ENCODE measurements around the gene C2orf15. TPM values are rescaled to one million over a fixed set of nuclear protein-coding genes. Genes with fewer than 3 reads are reported as not detected.

C2orf15 gene
- total RNA-seq, 1 experiment from 2014 or later = 0.56 TPM

DNA sequence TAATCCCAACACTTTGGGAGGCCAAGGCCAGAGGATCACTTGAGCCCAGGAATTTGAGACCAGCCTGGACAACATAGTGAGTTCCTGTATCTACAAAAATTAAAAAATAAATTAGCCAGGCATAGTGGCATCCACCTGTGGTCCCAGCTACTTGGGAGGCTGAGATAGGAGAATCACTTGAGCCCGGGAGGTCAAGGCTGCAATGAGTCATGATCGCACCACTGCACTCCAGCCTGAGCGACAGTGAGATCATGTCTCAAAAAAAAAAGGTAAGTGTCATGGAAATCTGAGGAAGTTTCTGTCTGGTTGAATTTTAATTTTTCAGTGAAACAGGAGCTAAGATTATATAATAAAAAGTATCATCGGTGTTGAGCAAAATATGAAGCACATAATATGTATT, 2.5 kb upstream of the C2orf15 start:
- Histone ChIP-seq H3K27ac (ENCODE audit: low read depth, low read length, poor library complexity, severe bottlenecking) (no peak overlapping the region), H3K4me3 (ENCODE audit: low read depth, low read length, poor library complexity, severe bottlenecking) (no peak overlapping the region), H3K36me3 (ENCODE audit: insufficient read depth, low read length, poor library complexity, severe bottlenecking) (no peaks in the 10 kb centered on the region), H3K4me1 (ENCODE audit: insufficient read depth, low read length, poor library complexity, severe bottlenecking) (peaks cover 10% of the 10 kb centered on the region), H3K27me3 (replicated peaks; ENCODE audit: insufficient read depth, low read depth, low read length, poor library complexity) (peaks cover 37% of the 10 kb centered on the region), H3K9me3 (ENCODE audit: low read depth, low read length, poor library complexity, severe bottlenecking) (no peaks in the 10 kb centered on the region)
- intact Hi-C loops (cut with micrococcal nuclease; ENCODE audit: unreplicated experiment) = no loop called here
- no peak for DNase-seq (ENCODE audit: low spot score)
- CTCF ChIA-PET = interaction anchor here (0.6 kb wide), 1 partner anchor 105 kb away, joined by 3 read pairs; no protein-coding TSS in a partner anchor
- POLR2A ChIA-PET (ENCODE audit: low non-redundant PET) = no interaction called here
- no peak for TF ChIP-seq EZH2 (IDR thresholded peaks at IDR 0.05; ENCODE audit: borderline replicate concordance, low read depth, low read length, poor library complexity, severe bottlenecking)
- TF ChIP-seq, protein P1, sequence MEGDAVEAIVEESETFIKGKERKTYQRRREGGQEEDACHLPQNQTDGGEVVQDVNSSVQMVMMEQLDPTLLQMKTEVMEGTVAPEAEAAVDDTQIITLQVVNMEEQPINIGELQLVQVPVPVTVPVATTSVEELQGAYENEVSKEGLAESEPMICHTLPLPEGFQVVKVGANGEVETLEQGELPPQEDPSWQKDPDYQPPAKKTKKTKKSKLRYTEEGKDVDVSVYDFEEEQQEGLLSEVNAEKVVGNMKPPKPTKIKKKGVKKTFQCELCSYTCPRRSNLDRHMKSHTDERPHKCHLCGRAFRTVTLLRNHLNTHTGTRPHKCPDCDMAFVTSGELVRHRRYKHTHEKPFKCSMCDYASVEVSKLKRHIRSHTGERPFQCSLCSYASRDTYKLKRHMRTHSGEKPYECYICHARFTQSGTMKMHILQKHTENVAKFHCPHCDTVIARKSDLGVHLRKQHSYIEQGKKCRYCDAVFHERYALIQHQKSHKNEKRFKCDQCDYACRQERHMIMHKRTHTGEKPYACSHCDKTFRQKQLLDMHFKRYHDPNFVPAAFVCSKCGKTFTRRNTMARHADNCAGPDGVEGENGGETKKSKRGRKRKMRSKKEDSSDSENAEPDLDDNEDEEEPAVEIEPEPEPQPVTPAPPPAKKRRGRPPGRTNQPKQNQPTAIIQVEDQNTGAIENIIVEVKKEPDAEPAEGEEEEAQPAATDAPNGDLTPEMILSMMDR (conservative IDR thresholded peaks at IDR 0.05; ENCODE audit: low read depth, low read length) = no peak
- no TSS peak for BruUV-seq (replicated peaks)

DNA sequence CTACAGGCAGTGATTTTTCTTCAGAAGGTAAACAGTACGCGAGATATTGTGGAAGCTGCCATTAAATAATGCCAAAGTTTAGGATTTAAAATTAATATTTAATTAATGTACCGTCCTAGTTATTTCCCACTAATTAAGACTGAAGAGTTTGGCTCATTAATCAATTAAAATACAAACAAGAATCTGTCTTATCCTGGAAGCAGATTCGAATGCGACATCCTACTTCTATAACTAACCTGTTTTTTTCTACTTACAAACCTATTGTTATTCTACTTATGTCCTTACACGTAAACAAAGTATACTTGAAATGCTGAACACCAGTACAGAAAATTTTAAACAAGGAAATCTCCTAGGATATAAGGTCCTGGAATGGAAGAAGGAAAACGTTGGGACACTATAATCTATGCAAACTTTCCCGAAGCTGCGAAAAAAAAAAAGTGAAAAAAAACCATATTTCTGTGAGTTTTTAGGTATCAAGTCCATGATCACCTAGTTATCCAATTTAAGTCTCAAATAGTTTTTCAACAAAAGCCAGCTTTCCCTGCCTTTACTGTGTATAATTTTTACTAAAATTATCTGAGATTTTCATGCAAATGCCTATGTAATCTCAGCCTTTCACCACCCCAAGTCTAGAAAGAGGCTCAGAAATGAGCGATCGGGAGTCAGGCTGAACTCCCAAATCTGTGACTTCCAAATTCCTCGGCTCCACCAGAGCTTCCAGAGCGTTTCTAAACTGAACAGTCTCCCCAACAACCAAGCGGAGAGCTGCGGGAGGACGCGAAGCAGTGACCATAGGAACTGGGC, 1.2 kb upstream of the C2orf15 start:
- POLR2A ChIA-PET (ENCODE audit: low non-redundant PET) = no interaction called here
- no peak for TF ChIP-seq EZH2 (IDR thresholded peaks at IDR 0.05; ENCODE audit: borderline replicate concordance, low read depth, low read length, poor library complexity, severe bottlenecking)
- DNase-seq (ENCODE audit: low spot score) = no peak
- BruUV-seq (replicated peaks) = no TSS peak
- H3K27me3 ChIP-seq (replicated peaks; ENCODE audit: insufficient read depth, low read depth, low read length, poor library complexity) = peaks cover 37% of the 10 kb centered on the region
- intact Hi-C loops (cut with micrococcal nuclease; ENCODE audit: unreplicated experiment) = no loop called here
- peaks cover 10% of the 10 kb centered on the region for H3K4me1 ChIP-seq (ENCODE audit: insufficient read depth, low read length, poor library complexity, severe bottlenecking)
- no peaks in the 10 kb centered on the region for H3K36me3 ChIP-seq (ENCODE audit: insufficient read depth, low read length, poor library complexity, severe bottlenecking)
- CTCF ChIA-PET = interaction anchor here (1.0 kb wide), 1 partner anchor 74 kb away, joined by 3 read pairs; no protein-coding TSS in a partner anchor
- H3K27ac ChIP-seq (ENCODE audit: low read depth, low read length, poor library complexity, severe bottlenecking) = no peak overlapping the region
- peak overlapping the region; percentile 65 for H3K4me3 ChIP-seq (ENCODE audit: low read depth, low read length, poor library complexity, severe bottlenecking)
- no peaks in the 10 kb centered on the region for H3K9me3 ChIP-seq (ENCODE audit: low read depth, low read length, poor library complexity, severe bottlenecking)

DNA sequence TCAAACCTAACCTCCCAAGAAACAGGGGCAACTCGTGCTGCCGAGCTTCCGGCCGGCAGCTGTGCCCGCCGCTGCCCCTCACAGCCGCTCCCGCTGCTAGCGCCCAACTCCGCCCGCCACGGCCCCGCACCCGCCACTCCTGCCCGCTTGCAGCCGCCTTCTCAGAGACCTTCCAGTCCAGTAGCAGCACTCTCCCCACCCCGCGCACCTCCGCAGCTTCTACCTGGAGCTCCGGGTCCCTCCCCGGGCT, 722 bp upstream of the C2orf15 start:
- TF ChIP-seq EZH2 (IDR thresholded peaks at IDR 0.05; ENCODE audit: borderline replicate concordance, low read depth, low read length, poor library complexity, severe bottlenecking) = no peak
- TF ChIP-seq, protein P1 (conservative IDR thresholded peaks at IDR 0.05; ENCODE audit: low read depth, low read length) = no peak
- Histone ChIP-seq H3K4me3 (ENCODE audit: low read depth, low read length, poor library complexity, severe bottlenecking) (peak overlapping the region; percentile 65), H3K27ac (ENCODE audit: low read depth, low read length, poor library complexity, severe bottlenecking) (no peak overlapping the region), H3K27me3 (replicated peaks; ENCODE audit: insufficient read depth, low read depth, low read length, poor library complexity) (peaks cover 37% of the 10 kb centered on the region), H3K9me3 (ENCODE audit: low read depth, low read length, poor library complexity, severe bottlenecking) (no peaks in the 10 kb centered on the region), H3K36me3 (ENCODE audit: insufficient read depth, low read length, poor library complexity, severe bottlenecking) (no peaks in the 10 kb centered on the region), H3K4me1 (ENCODE audit: insufficient read depth, low read length, poor library complexity, severe bottlenecking) (peaks cover 10% of the 10 kb centered on the region)
- intact Hi-C loops (cut with micrococcal nuclease; ENCODE audit: unreplicated experiment) = no loop called here
- ChIA-PET POLR2A (ENCODE audit: low non-redundant PET) (no interaction called here), CTCF (interaction anchor here (1.0 kb wide), 1 partner anchor 75 kb away, joined by 3 read pairs; no protein-coding TSS in a partner anchor)
- DNase-seq (ENCODE audit: low spot score) = peak; percentile 35
- TSS peak; percentile 43 for BruUV-seq (replicated peaks)

DNA sequence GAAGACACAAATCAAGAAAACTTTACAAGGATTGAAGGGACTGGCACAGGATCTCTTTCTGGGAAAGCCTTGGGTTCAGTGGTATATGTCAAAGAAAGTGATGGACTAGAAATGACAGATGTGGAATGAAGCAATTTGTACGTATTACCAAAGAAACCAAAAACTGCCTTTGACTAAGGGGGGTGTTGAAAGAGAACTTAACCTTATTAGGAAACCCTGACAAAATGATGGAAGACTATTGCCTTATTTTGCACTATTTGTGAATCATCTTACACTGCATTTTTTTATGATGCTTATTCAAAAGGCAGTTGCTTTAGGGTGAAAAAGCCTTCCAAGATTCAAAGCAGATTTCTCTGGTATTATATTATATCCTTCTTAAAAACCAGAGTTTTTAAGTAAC, 9.2 kb downstream of the C2orf15 start:
- Histone ChIP-seq H3K27me3 (replicated peaks; ENCODE audit: insufficient read depth, low read depth, low read length, poor library complexity) (no peaks in the 10 kb centered on the region), H3K36me3 (ENCODE audit: insufficient read depth, low read length, poor library complexity, severe bottlenecking) (no peaks in the 10 kb centered on the region), H3K4me3 (ENCODE audit: low read depth, low read length, poor library complexity, severe bottlenecking) (no peak overlapping the region), H3K27ac (ENCODE audit: low read depth, low read length, poor library complexity, severe bottlenecking) (no peak overlapping the region), H3K9me3 (ENCODE audit: low read depth, low read length, poor library complexity, severe bottlenecking) (no peaks in the 10 kb centered on the region), H3K4me1 (ENCODE audit: insufficient read depth, low read length, poor library complexity, severe bottlenecking) (no peaks in the 10 kb centered on the region)
- BruUV-seq (replicated peaks) = no TSS peak
- POLR2A ChIA-PET (ENCODE audit: low non-redundant PET) = no interaction called here
- CTCF ChIA-PET = no interaction called here
- TF ChIP-seq, protein P1 (conservative IDR thresholded peaks at IDR 0.05; ENCODE audit: low read depth, low read length) = no peak
- no peak for TF ChIP-seq EZH2 (IDR thresholded peaks at IDR 0.05; ENCODE audit: borderline replicate concordance, low read depth, low read length, poor library complexity, severe bottlenecking)
- DNase-seq (ENCODE audit: low spot score) = no peak
- intact Hi-C loops (cut with micrococcal nuclease; ENCODE audit: unreplicated experiment) = no loop called here
